WTC11 (cell line): ENCODE results near the gene SPIRE1.

ENCODE experiments used
- CTCF ChIP-seq: fragments of 200-600 bp; IDR thresholded peaks from 2 replicates; pipeline ENCODE4 v1.8.0; 2022; ENCODE audit warnings: antibody characterized with exemption
- SMAD3 ChIP-seq: sonication (generic); formaldehyde crosslinking; IDR thresholded peaks from 2 replicates; pipeline ENCODE4 v1.8.0; 2022; ENCODE audit warnings: missing genetic modification reagents, mild to moderate bottlenecking, borderline replicate concordance
- USF2 ChIP-seq: sonication (generic); formaldehyde crosslinking; IDR thresholded peaks from 2 replicates; pipeline ENCODE4 v1.8.1; 2023; ENCODE audit warnings: mild to moderate bottlenecking, missing genetic modification reagents, moderate library complexity
- ZNF317 ChIP-seq: sonication (generic); formaldehyde crosslinking; IDR thresholded peaks from 2 replicates; pipeline ENCODE4 v1.8.1; 2023; ENCODE audit warnings: low read depth, mild to moderate bottlenecking, moderate library complexity, missing genetic modification reagents, borderline replicate concordance
- TF ChIP-seq, protein P1 (sequence below): sonication (generic); formaldehyde crosslinking; IDR thresholded peaks from 2 replicates; pipeline ENCODE4 v1.8.0; 2022; ENCODE audit warnings: mild to moderate bottlenecking, missing genetic modification reagents
- TF ChIP-seq, protein P2 (sequence below): sonication (generic); formaldehyde crosslinking; IDR thresholded peaks from 2 replicates; pipeline ENCODE4 v1.8.1; 2022; ENCODE audit warnings: mild to moderate bottlenecking, moderate library complexity, missing genetic modification reagents

DNA sequence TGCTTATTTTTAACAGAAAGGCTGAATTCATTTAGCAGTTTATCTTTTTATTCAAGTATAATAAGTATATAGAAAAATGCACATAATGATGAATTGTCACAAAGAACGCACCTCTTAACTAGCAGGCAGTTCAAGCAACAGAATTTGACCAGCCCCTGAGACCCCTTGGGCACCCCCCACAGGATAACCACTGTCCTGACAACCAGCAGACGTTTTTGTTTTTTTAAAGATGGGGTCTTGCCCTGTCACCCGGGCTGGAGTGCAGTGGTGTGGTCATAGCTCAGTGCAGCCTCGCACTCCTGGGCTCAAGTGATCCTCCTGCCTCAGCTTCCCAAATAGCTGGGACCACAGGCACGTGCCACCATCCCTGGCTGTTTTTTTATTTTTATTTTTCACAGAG is 236.2 kb downstream of the SPIRE1 start:
- TF ChIP-seq ZNF317 (CRISPR knock-in tag): no peak
- no peak for TF ChIP-seq CTCF
- TF ChIP-seq SMAD3: no peak
- TF ChIP-seq USF2 (CRISPR knock-in tag): no peak
- TF ChIP-seq, protein P1, sequence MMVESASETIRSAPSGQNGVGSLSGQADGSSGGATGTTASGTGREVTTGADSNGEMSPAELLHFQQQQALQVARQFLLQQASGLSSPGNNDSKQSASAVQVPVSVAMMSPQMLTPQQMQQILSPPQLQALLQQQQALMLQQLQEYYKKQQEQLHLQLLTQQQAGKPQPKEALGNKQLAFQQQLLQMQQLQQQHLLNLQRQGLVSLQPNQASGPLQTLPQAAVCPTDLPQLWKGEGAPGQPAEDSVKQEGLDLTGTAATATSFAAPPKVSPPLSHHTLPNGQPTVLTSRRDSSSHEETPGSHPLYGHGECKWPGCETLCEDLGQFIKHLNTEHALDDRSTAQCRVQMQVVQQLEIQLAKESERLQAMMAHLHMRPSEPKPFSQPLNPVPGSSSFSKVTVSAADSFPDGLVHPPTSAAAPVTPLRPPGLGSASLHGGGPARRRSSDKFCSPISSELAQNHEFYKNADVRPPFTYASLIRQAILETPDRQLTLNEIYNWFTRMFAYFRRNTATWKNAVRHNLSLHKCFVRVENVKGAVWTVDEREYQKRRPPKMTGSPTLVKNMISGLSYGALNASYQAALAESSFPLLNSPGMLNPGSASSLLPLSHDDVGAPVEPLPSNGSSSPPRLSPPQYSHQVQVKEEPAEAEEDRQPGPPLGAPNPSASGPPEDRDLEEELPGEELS: no peak
- TF ChIP-seq, protein P2, sequence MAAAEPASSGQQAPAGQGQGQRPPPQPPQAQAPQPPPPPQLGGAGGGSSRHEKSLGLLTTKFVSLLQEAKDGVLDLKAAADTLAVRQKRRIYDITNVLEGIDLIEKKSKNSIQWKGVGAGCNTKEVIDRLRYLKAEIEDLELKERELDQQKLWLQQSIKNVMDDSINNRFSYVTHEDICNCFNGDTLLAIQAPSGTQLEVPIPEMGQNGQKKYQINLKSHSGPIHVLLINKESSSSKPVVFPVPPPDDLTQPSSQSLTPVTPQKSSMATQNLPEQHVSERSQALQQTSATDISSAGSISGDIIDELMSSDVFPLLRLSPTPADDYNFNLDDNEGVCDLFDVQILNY (CRISPR knock-in tag): no peak
